ENCODE measurements around the gene TFDP1.

DNA sequence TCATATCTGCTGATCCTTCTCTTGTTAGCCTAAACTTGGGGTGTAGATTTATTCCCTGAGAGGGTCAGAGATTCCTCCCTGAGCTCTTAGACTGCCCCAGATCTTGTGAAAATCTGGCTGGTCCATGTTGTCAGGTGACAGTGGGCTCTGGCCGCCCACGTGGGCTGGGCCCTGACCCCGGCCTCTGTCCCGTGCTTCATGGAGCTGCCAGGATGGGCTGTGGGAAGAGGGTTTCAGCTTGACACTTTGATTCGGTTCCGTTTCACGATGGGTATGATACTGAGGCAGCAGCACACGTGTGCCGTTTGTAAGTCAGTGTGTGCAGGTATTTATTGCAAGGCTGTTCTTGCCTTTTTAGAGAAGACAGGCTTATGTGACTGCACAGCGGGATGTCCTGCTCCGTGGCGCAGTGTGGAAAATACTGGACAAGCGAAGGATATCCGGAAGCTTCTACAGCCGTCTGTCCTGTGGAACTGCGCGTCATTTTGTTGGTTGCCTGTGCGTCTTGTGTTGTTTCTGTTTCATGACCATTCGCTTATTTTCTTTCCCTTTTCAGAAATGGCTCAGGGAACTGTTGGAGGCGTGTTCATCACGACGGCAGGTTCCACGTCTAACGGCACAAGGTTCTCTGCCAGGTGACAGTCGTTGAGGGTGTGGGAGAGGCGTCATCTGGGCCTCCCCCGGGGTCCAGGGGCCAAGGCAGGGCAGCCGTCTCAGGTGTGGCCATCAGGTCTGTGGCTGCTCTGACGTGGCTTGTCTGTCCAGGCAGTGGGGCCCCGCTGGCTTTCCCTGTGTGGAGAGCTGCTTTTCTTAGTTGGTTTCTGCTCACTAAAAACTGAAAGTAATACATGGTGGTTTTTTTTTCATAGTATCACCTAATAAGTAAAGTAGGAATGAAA is 53.0 kb downstream of the TFDP1 start:
- TF ChIP-seq, protein P1, sequence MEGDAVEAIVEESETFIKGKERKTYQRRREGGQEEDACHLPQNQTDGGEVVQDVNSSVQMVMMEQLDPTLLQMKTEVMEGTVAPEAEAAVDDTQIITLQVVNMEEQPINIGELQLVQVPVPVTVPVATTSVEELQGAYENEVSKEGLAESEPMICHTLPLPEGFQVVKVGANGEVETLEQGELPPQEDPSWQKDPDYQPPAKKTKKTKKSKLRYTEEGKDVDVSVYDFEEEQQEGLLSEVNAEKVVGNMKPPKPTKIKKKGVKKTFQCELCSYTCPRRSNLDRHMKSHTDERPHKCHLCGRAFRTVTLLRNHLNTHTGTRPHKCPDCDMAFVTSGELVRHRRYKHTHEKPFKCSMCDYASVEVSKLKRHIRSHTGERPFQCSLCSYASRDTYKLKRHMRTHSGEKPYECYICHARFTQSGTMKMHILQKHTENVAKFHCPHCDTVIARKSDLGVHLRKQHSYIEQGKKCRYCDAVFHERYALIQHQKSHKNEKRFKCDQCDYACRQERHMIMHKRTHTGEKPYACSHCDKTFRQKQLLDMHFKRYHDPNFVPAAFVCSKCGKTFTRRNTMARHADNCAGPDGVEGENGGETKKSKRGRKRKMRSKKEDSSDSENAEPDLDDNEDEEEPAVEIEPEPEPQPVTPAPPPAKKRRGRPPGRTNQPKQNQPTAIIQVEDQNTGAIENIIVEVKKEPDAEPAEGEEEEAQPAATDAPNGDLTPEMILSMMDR (conservative IDR thresholded peaks at IDR 0.05): no peak
- no peak for TF ChIP-seq EZH2 (IDR thresholded peaks at IDR 0.05; ENCODE audit: low read depth)
